Measurements from ENCODE around the gene ZMYND10.
"Not testable (repeated sequence)": the region's sequence is repeated elsewhere in the genome, so short reads cannot be mapped to it uniquely, and the experiment has no call there.

The ZMYND10 gene

GRCh38 chr3:50325497-50326181, 19.9 kb downstream of the ZMYND10 start:
- no peak for DNase-seq (ENCODE audit: low read depth in 2 of 2)

GRCh38 chr3:50325113-50325480, 20.4 kb downstream of the ZMYND10 start:
- no peak for DNase-seq (ENCODE audit: low read depth in 2 of 2)

- DNase-seq (ENCODE audit: low read depth in 2 of 2) = no peak
Measured at GRCh38 chr3:50324351-50325112, 21.0 kb downstream of the ZMYND10 start.

- DNase-seq (ENCODE audit: low read depth in 2 of 2) = no peak
Measured at GRCh38 chr3:50323614-50324199, 21.8 kb downstream of the ZMYND10 start.

GRCh38 chr3:50323092-50323600, 22.4 kb downstream of the ZMYND10 start:
- DNase-seq (ENCODE audit: low read depth in 2 of 2) = no peak

GRCh38 chr3:50322386-50323091, 23.0 kb downstream of the ZMYND10 start, which contains the start of gene HYAL2:
TSS of gene HYAL2 (minus strand) at chr3:50322745. CDS start at chr3:50320489, 2,256 bp downstream.
- no peak for DNase-seq (ENCODE audit: low read depth in 2 of 2)

- no peak for DNase-seq (ENCODE audit: low read depth in 2 of 2)
Measured at GRCh38 chr3:50322115-50322385, 23.5 kb downstream of the ZMYND10 start.

GRCh38 chr3:50321336-50322114, 24.0 kb downstream of the ZMYND10 start:
- DNase-seq (ENCODE audit: low read depth in 2 of 2) = peak; percentile 63 to 68

- DNase-seq (ENCODE audit: low read depth in 2 of 2) = peak in 1 of 2 donors; percentile 61
Measured at GRCh38 chr3:50320853-50321335, 24.6 kb downstream of the ZMYND10 start.

- no peak for DNase-seq (ENCODE audit: low read depth in 2 of 2)
Measured at GRCh38 chr3:50319894-50320625, 25.5 kb downstream of the ZMYND10 start.

GRCh38 chr3:50319181-50319893, 26.2 kb downstream of the ZMYND10 start:
- DNase-seq (ENCODE audit: low read depth in 2 of 2) = no peak

- no peak for DNase-seq (ENCODE audit: low read depth in 2 of 2)
Measured at GRCh38 chr3:50318615-50319014, 26.9 kb downstream of the ZMYND10 start.

GRCh38 chr3:50318163-50318562, 27.4 kb downstream of the ZMYND10 start:
- no peak for DNase-seq (ENCODE audit: low read depth in 2 of 2)

- DNase-seq (ENCODE audit: low read depth in 2 of 2) = no peak
Measured at GRCh38 chr3:50317300-50317699, 28.2 kb downstream of the ZMYND10 start.

- DNase-seq (ENCODE audit: low read depth in 2 of 2) = peak; percentile 50 to 63
Measured at GRCh38 chr3:50316657-50317242, 28.8 kb downstream of the ZMYND10 start.

- DNase-seq (ENCODE audit: low read depth in 2 of 2) = no peak
Measured at GRCh38 chr3:50314816-50315215, 30.7 kb downstream of the ZMYND10 start.

GRCh38 chr3:50314342-50314741, 31.2 kb downstream of the ZMYND10 start:
- DNase-seq (ENCODE audit: low read depth in 2 of 2) = no peak

- not testable (repeated sequence) for DNase-seq (ENCODE audit: low read depth in 2 of 2)
Measured at GRCh38 chr3:50312041-50312440, 33.5 kb downstream of the ZMYND10 start.

- DNase-seq (ENCODE audit: low read depth in 2 of 2) = no peak
Measured at GRCh38 chr3:50304601-50305000, 40.9 kb downstream of the ZMYND10 start.

All from stimulated activated CD8-positive, alpha-beta memory T cell treated with anti-CD3 and anti-CD28 coated beads, Interleukin-15, amount 100 ng/mL, for 4 hours (primary cell).